ENCODE measurements around the gene NTM.

GRCh38 chr11:131811383-131811782 lies 441.0 kb downstream of the NTM start:
- no peak for TF ChIP-seq POLR2A (IDR thresholded peaks at IDR 0.05)
- no peak for TF ChIP-seq CTCF (IDR thresholded peaks at IDR 0.05)
